HL-60 (cell line): ENCODE measurements around the gene DCAF15.

ENCODE experiments used
- CTCF ChIP-seq: IDR thresholded peaks from one replicate; pipeline ENCODE4 v1.5.1; 2011; ENCODE audit warnings: low read length, control low read depth, inconsistent platforms; ENCODE audit not compliant: insufficient read depth
- POLR2AphosphoS5 ChIP-seq: IDR thresholded peaks from 2 replicates; pipeline ENCODE4 v1.6.1; 2012; ENCODE audit warnings: low read depth
- SPI1 ChIP-seq: IDR thresholded peaks from 2 replicates; pipeline ENCODE4 v1.6.1; 2012; ENCODE audit warnings: low read depth, mild to moderate bottlenecking, borderline replicate concordance

- TF ChIP-seq CTCF (no peak), SPI1 (peak; percentile 33; the same call in 1 of the 2 replicates), POLR2AphosphoS5 (peak; percentile 61; the same call in 1 of the 2 replicates)
These were observed 46.4 kb upstream of the DCAF15 start, which contains the start of the genes BRME1 and CC2D1A for GRCh38 chr19:13905634-13906520.
